Middle frontal gyrus (tissue), 1 donor: ENCODE results near the gene EFHD2.
"Not testable (repeated sequence)": the region's sequence is repeated elsewhere in the genome, so short reads cannot be mapped to it uniquely, and the experiment has no call there.

Source experiments
- DNase-seq: peaks from one replicate; pipeline ENCODE4 v3.0.0-alpha.2; 2015; ENCODE audit warnings: low spot score; ENCODE audit errors: extremely low spot score

Gene EFHD2

DNA sequence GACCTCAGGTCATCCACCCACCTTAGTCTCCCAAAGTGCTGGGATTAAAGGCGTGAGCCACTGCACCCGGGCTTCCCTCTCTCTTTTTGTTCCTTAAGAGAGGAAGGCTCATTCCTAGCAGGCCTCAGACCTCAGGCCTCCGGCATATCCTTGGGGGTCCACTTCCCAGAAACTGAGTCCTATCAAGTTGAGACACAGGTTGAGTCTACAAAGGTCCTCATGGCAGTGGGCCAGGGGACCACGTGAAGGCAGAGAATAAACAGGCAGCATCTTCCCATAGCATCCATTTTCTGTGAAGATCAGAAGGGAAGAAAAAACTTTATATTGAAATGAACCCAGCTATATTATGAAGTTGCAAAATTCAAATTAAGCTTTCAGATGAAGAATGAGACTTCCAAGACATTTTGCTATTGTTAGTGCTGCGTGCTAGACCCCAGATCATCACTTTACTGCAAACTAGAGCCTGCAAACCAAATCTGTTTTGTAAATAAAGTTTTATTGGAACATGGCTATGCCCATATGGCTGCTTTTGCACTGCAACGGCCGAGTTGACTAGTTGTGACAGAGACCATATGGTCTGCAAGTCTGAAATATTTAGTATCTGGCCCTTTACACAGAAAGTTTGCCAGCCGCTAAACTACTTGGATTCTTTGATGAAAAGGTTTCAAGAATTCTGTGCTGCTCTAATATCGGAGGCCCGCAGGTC is 43.3 kb downstream of the EFHD2 start:
- no peak for DNase-seq

DNA sequence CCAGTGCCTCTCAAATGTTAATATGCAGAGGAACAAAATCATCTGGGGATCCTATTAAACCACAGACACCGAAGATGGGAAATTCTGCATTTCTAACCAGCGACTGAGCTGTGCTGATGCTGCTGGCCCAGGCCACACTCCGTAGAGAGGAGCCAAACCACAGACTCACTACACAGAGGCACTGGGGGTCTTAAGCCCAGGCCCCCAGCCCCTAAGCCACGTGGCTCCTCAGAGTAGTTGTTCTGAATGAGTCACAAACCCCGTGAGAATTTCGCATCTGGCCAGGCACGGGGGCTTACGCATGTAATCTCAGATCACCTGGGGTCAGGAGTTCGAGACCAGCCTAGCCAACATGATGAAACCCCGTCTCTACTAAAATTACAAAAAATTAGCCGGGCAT is 44.0 kb downstream of the EFHD2 start:
- DNase-seq: no peak

DNA sequence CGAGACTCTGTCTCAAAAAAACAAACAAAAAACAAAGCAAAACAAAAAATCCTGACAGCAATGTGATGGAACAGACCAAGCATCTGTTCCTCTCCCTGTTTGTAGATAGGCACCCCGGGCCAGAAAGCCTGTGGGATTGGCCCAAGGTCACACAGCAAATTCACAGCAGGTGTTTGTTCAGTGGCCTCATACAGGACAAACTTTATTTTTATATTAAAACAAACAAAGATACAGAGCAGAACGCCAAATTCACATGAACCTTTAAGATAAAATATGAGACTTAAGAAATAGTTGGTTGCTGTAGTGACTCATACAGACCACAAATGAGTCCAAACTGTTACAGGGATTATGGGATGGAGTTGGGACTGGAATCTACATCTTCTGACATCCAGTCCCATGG is 44.6 kb downstream of the EFHD2 start:
- DNase-seq: no peak

GRCh38 chr1:15455522-15455921 is 45.8 kb downstream of the EFHD2 start:
- no peak for DNase-seq

DNA sequence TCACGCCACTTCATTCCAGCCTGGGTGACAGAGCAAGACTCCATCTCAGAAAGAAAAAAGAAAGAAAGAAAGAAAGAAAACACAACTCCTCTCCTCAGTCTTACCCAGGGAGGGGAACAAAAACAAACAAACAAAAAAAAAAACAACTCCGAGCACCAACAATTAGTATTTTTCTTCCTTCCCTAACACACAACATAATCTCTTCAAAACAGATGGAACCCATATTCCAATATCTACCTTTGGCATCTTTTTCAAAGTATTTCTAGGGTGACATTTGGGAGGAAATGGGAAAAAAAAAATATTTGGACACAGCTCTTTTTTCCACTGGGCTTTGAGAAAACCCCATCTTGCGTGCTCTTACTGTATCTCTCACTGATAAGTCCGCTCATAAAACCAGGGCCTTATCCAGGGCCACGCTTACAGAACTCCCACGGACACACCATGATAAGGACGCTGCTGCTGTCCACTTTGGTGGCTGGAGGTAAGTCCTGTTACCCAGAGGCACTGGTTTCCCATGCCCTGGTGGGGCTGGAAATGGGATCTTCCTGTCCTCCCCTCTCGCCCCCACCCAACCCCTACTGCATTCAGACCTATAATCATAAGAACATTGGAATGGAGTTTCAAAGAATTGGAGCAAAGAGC is 46.7 kb downstream of the EFHD2 start, which contains the start of gene CELA2A:
TSS of gene CELA2A (plus strand) at position 420 of the 642 bp plus-strand sequence. CDS start at position 442, 22 bp downstream.
- DNase-seq: no peak

DNA sequence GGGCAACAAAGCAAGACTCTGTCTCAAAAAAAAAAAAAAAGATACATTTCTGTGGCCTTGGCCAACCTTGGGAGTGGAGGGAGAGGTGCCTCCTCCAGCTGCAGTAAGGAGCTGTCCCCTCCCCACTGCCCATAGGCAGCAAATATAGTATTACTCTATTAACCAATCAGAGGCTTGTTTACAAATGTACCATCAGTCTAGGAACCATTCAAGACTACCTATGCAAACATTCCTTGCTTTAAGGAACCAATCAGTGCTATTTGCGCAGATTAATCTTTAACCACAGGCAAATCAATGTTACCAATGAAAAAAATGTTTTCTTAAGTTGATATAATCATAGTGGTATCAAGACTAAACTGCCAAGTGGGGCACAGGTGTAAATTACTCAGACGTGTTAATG is 47.9 kb downstream of the EFHD2 start:
- DNase-seq: no peak

DNA sequence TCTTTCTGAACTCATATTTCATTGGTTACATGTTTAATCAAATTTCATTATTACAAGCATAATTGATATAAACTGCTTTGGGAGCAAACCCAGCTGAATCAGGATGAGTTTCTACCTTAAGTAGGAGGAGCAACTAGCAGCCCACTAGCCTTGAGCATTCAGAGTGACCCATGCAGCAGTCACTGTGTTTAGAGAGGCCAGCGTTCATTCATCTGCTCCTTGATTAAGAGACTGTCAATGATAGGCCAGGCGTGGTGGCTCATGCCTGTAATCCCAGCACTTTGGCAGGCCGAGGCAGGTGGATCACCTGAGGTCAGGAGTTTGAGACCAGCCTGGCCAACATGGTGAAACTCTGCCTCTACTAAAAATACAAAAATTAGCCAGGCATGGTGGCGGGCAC is 48.7 kb downstream of the EFHD2 start:
- not testable (repeated sequence) for DNase-seq

DNA sequence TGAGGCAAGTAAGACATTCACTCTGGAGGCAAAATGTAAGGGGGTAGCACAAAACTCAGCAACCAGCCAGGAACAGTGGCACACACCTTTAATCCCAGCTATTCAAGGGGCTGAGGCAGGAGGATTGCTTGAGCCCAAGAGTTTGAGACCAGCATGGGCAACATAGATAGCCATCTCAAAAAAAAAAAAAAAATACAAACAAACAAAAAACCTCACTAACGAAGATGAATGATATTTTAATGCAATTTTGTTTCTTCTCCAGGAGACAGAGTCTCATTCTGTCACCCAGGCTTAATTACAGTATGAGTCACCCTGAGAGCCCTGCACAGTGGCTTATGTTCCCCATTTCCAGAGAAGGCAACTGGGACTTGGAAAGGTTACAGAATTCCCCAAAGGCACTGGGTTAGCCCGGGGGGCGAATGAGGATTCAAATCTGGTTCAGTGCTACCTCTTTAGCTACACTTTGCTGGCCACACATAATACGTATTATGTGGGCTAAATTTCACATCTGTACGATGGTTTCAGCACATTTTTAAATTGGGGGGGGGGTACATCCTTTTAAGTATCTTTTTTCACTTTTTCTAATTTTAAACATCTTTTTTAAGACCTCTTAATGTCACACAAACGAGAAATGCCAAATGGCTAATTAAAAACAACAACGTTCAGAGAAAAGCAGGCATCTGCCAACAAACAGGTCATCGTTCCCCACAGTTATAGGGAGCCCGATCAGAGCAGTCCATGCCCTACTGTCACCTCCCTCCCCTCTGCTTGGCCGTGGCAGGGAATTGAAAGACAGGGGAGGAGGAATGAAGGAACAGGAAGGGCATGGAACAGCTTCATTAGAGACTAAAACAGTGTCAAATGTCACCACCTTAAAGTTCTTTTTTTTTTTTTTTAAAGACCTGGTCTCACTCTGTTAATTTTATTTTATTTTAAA is 50.4 kb downstream of the EFHD2 start:
- no peak for DNase-seq

DNA sequence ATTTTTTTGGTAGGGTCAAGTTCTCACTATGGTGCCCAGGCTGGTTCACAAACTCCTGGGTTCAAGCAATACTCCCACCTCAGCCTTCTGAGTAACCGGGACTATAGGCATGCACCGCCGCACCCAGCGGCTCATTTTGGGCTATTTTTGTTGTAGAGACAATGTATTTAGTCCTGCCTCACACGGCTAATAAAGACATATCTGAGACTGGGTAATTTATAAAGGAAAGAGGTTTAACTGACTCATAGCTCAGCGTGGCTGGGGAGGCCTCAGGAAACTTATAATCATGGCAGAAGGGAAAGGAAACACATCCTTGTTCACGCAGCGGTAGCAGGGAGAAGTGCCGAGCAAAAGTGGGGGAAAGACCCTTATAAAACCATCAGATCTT is 51.0 kb downstream of the EFHD2 start:
- DNase-seq: no peak

GRCh38 chr1:15463064-15463800 is 53.5 kb downstream of the EFHD2 start:
- not testable (repeated sequence) for DNase-seq

DNA sequence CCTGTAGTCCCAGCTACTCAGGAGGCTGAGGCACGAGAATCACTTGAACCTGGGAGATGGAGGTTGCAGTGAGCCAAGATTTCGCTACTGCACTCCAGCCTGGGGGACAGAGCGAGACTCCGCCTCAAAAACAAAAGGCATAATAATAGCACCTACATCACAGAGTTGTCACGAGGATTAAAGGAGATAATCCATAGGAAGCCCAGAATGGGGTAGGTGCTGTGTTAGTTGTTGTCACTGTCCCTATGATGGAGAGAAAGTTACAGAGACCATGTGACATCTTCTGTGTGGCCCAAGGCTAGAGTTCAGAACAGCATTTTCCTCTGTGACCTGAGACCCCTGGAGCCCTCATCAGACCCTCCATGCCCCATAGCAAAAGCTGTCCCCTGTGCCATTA is 54.2 kb downstream of the EFHD2 start:
- not testable (repeated sequence) for DNase-seq

GRCh38 chr1:15465674-15466073 is 56.0 kb downstream of the EFHD2 start:
- no peak for DNase-seq

DNA sequence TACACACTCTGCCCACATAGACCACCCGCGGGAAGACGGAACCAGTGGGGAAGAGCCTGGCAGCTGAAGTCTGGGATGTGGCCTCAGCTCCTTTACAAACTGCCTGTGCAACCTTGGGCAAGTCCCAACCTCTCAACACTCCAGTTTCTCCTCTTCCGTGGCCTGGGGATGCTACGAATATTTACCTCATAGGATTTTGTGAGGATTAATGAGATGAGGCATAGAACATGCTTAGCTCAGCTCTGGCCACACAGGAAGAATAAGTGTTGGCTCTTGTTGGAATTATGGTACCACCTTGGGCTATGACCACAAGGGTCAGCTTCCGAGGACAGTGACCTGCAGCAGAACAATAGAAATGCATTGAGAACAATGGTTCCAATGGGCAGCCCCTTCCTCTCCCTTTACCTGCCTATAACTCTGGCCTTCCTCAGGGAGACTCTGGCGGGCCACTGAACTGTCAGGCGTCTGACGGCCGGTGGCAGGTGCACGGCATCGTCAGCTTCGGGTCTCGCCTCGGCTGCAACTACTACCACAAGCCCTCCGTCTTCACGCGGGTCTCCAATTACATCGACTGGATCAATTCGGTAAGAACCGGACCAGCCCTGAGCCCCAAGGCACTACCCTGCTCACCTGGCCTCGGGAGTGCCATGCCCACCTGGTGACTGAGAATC is 57.4 kb downstream of the EFHD2 start:
- DNase-seq: not testable (repeated sequence)

- DNase-seq: no peak
Observed at GRCh38 chr1:15468145-15468544, 58.5 kb downstream of the EFHD2 start.

DNA sequence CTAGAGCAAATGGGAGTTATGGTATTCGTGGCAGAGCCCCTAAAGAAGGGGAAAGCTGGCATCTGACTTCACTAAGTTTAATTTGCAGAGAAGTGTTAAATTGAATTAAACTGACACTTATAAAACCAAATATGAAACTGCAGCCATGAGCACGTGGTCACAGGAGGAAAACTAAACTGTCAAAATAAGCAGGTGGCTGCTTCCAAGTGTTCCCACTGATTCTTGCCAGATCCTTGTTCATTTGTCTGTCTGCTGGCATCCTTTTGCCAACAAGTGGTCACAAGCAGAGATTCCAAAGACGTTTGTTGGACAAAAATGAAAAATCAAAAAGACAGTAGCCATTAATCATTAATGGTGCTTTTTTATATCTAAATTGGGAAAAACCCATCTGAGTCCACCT is 59.7 kb downstream of the EFHD2 start:
- DNase-seq: no peak

DNA sequence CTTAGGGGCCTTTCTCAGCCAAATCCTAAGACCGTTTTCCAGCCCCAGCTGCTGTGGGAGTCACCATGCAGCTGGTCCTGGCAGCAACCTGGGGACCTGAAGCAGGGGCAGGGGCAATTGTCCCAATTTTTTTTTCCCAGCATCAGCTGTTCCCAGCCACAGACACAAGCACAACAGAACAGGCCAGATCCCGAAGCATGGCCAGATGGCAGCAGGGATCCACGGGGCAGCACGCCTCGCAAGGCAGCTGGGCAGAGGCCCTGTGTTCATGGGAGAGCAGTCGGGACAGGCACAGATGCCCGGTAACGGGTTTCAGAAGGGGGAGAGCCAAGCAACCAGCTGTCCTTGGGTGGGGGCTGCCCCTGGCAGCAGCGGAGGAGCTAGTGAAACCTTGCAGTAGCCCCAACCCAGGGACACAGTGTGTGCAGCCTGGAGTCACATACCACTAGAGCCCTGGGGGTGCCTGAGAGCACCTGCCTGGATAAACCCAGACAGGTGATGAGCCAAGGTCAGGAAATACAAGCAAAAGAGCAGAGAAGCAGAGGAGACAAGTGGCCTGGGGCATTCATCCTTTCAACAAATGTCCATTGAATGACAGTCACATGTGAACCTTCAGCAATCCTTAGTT is 60.2 kb downstream of the EFHD2 start:
- DNase-seq: not testable (repeated sequence)

- DNase-seq: not testable (repeated sequence)
Observed at GRCh38 chr1:15471067-15471466, 61.4 kb downstream of the EFHD2 start.

GRCh38 chr1:15471723-15472122 is 62.0 kb downstream of the EFHD2 start:
- not testable (repeated sequence) for DNase-seq

DNA sequence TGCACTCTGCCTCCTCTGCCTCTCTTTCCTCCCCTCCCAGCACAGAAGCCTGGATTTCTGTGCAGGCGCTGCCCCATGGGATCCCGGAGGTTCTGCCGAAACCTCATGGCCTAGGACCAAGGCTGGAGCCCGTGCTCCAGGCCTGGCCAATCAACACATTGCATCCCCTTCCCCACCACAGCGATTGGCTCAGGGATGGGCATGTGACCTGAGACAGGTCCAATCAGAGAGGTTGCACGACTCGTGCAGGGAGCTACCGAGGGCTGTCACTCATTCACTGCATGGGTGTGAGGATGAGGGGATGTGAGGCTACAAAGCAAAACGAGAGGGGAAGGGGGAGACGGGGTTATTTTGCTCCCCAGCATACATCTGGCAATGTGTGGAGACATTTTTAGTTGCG is 62.9 kb downstream of the EFHD2 start:
- DNase-seq: no peak

- no peak for DNase-seq
Observed at GRCh38 chr1:15475752-15476314, 66.1 kb downstream of the EFHD2 start, which contains the start of gene CELA2B. TSS of gene CELA2B (plus strand) at chr1:15476104. CDS start at chr1:15476126, 22 bp downstream.
